ENCODE measurements around the gene BRD3. TPM values are rescaled to one million over a fixed set of nuclear protein-coding genes. Genes with fewer than 3 reads are reported as not detected.

Gene BRD3
- total RNA-seq, 1 experiment from 2014 or later, result 57.5 TPM

DNA sequence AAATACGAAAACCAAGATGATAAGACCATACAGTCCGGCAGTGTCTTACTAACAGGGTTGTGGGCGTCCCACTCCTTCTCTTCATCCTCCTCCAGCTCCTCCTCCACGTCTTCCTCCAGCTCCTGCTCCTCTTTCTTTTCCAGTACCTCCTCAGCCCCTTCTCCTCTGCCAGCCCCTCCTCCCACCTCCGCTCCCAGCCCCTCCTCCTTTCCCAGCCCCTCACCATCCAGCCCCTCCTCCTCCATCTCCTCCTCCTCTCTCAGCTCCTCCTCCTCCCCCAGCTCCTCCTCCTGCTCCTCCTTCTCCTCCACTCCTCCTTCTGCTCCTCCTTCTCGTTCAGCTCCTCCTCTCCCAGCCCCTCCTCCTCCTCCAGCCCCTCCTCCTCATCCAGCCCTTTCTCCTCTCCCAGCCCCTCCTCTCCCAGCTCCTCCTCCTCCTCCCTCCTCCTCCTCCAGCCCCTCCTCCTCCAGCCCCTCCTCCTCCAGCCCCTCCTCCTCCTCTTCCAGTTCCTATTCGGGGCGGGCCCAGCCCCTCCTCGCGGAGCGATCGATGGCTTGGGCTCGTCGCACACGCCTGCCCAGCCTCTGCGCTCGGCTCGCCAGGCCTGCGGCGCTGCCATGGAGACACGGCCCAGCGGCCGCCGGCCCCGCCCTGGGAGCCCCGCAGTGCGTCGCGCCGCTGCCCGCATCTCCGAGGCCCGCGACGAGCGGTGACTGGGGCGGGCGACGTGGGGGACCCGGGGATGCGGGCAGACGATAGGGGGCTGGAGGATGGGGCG, 42.8 kb downstream of the BRD3 start, which contains the start of gene BRD3OS:
Gene BRD3OS, plus strand, starts transcription at position 654 of the 778 bp plus-strand sequence. CDS start 1,267 bp downstream, outside the sequence.
- TF ChIP-seq, protein P1, sequence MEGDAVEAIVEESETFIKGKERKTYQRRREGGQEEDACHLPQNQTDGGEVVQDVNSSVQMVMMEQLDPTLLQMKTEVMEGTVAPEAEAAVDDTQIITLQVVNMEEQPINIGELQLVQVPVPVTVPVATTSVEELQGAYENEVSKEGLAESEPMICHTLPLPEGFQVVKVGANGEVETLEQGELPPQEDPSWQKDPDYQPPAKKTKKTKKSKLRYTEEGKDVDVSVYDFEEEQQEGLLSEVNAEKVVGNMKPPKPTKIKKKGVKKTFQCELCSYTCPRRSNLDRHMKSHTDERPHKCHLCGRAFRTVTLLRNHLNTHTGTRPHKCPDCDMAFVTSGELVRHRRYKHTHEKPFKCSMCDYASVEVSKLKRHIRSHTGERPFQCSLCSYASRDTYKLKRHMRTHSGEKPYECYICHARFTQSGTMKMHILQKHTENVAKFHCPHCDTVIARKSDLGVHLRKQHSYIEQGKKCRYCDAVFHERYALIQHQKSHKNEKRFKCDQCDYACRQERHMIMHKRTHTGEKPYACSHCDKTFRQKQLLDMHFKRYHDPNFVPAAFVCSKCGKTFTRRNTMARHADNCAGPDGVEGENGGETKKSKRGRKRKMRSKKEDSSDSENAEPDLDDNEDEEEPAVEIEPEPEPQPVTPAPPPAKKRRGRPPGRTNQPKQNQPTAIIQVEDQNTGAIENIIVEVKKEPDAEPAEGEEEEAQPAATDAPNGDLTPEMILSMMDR (IDR thresholded peaks at IDR 0.05; ENCODE audit: insufficient read depth in 1 of 2, low read depth in 1 of 2, low read length in 1 of 2, severe bottlenecking in 1 of 2, unreplicated experiment in 1 of 2), result no peak
- 0 out of 2 replicates have a peak, but pooled peaks cover 4% of the 10 kb centered on the region for H3K4me1 ChIP-seq
- H3K27me3 ChIP-seq (replicated peaks; ENCODE audit: control insufficient read depth, insufficient read depth, low read length), result no peaks in the 10 kb centered on the region
- Mint-ChIP-seq H3K9me3 (ENCODE audit: unreplicated experiment) (no peaks in the 10 kb centered on the region), H3K27ac (ENCODE audit: unreplicated experiment) (peak within 1 kb of the TSS; percentile 35), H3K4me3 (ENCODE audit: unreplicated experiment) (peak within 1 kb of the TSS; percentile 75), H3K4me1 (ENCODE audit: low read depth, unreplicated experiment) (no peaks in the 10 kb centered on the region), H3K36me3 (ENCODE audit: insufficient read depth, unreplicated experiment) (peaks cover 28% of the 10 kb centered on the region), H3K27me3 (ENCODE audit: insufficient read depth, unreplicated experiment) (no peaks in the 10 kb centered on the region)
- no TSS peak for BruUV-seq (replicated peaks)
- no peaks in the 10 kb centered on the region for H3K9me3 ChIP-seq
- peak; percentile 95 to 99 for DNase-seq
- intact Hi-C loops (cut with micrococcal nuclease; ENCODE audit: unreplicated experiment), result loop anchor here (1.0 kb wide), 1 partner anchor 43 kb away; the partner anchor contains the start of gene BRD3
- H3K36me3 ChIP-seq (ENCODE audit: control insufficient read depth, insufficient read depth, low read length), result peaks cover 1% of the 10 kb centered on the region; the same call in 1 of the 2 replicates
- ChIA-PET CTCF (interaction anchor here (0.6 to 1.9 kb wide), 8 partner anchors 26 to 1082 kb away, joined by 3 to 13 read pairs (median 5); partner anchors contain the start of genes MED22 and RPL7A), POLR2A (interaction anchor here (0.6 to 1.1 kb wide), 6 partner anchors 10 to 566 kb away, joined by 3 to 6 read pairs (median 4); partner anchors contain the start of gene WDR5)
- H3K4me3 ChIP-seq (ENCODE audit: low read depth, low read length), result peak within 1 kb of the TSS; percentile 87

DNA sequence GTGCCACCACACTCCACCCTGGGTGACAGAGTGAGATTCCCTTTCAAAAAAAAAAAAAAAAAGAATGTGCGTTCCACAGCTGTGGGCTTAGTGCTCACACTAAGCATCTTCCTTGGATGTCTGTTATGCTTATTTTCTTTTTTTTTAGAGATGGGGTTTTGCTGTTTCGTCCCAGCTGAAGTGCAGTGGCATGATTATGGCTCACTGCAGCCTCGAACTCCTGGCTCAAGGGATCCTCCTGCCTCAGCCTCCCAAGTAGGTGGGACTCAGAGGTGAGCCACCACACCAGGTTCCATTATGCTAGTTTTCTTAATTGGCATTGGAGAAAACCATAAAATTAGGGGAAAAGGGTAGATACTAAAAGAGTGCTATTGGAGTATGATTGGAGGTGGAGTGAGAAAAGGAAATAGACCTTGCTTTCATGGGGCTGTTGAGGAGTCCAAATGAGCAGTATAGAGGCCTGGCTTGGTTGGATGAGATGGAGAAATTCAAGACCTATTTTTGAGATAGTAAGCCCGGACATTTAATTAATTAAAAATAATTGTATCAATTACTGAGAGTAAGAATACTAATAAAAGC, 43.5 kb downstream of the BRD3 start:
- H3K9me3 Mint-ChIP-seq (ENCODE audit: unreplicated experiment), result no peaks in the 10 kb centered on the region
- ChIA-PET CTCF (interaction anchor here (0.6 to 1.9 kb wide), 5 partner anchors 25 to 676 kb away, joined by 3 to 13 read pairs (median 4); partner anchors contain the start of genes MED22 and RPL7A), POLR2A (interaction anchor here (0.6 to 1.1 kb wide), 5 partner anchors 30 to 565 kb away, joined by 4 to 6 read pairs (median 5); partner anchors contain the start of gene WDR5)
- Histone ChIP-seq H3K4me3 (ENCODE audit: low read depth, low read length) (peak overlapping the region; percentile 25; the same call in 1 of the 2 replicates), H3K4me1 (0 out of 2 replicates have a peak, but pooled peaks cover 4% of the 10 kb centered on the region), H3K9me3 (no peaks in the 10 kb centered on the region), H3K27me3 (replicated peaks; ENCODE audit: control insufficient read depth, insufficient read depth, low read length) (no peaks in the 10 kb centered on the region), H3K36me3 (ENCODE audit: control insufficient read depth, insufficient read depth, low read length) (peaks cover 1% of the 10 kb centered on the region; the same call in 1 of the 2 replicates)
- intact Hi-C loops (cut with micrococcal nuclease; ENCODE audit: unreplicated experiment), result no loop called here
- H3K36me3 Mint-ChIP-seq (ENCODE audit: insufficient read depth, unreplicated experiment), result peaks cover 24% of the 10 kb centered on the region
- no peaks in the 10 kb centered on the region for H3K4me1 Mint-ChIP-seq (ENCODE audit: low read depth, unreplicated experiment)
- no peak for DNase-seq
- BruUV-seq (replicated peaks), result no TSS peak
- H3K4me3 Mint-ChIP-seq (ENCODE audit: unreplicated experiment), result peak overlapping the region; percentile 75
- no peaks in the 10 kb centered on the region for H3K27me3 Mint-ChIP-seq (ENCODE audit: insufficient read depth, unreplicated experiment)
- H3K27ac Mint-ChIP-seq (ENCODE audit: unreplicated experiment), result peak overlapping the region; percentile 27
- TF ChIP-seq, protein P1 (IDR thresholded peaks at IDR 0.05; ENCODE audit: insufficient read depth in 1 of 2, low read depth in 1 of 2, low read length in 1 of 2, severe bottlenecking in 1 of 2, unreplicated experiment in 1 of 2), result no peak

DNA sequence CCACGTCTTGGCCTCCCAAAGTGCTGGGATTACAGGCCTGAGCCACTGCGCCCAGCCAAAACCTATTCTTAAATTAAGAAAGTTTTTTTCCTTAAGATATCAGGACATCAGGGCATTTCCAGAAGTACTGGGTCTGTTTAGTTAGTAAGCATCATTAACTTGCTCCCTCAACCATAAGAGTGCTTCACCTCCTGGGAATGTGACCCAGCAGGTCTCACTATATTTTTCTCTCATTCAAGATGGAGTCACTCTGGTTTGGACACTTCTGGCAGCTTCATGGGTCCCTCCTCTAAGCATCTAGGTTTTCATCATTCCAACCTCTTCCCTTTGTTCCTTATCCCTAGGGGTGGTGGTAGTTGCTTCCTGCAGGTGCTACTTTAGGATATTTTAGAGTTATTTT, 52.9 kb downstream of the BRD3 start:
- no peak overlapping the region for H3K4me3 Mint-ChIP-seq (ENCODE audit: unreplicated experiment)
- no peaks in the 10 kb centered on the region for H3K4me1 ChIP-seq
- intact Hi-C loops (cut with micrococcal nuclease; ENCODE audit: unreplicated experiment), result no loop called here
- H3K27me3 Mint-ChIP-seq (ENCODE audit: insufficient read depth, unreplicated experiment), result no peaks in the 10 kb centered on the region
- H3K9me3 Mint-ChIP-seq (ENCODE audit: unreplicated experiment), result no peaks in the 10 kb centered on the region
- H3K4me3 ChIP-seq (ENCODE audit: low read depth, low read length), result no peak overlapping the region
- H3K36me3 ChIP-seq (ENCODE audit: control insufficient read depth, insufficient read depth, low read length), result no peaks in the 10 kb centered on the region
- TF ChIP-seq, protein P1 (IDR thresholded peaks at IDR 0.05; ENCODE audit: insufficient read depth in 1 of 2, low read depth in 1 of 2, low read length in 1 of 2, severe bottlenecking in 1 of 2, unreplicated experiment in 1 of 2), result no peak
- H3K27me3 ChIP-seq (replicated peaks; ENCODE audit: control insufficient read depth, insufficient read depth, low read length), result no peaks in the 10 kb centered on the region
- H3K9me3 ChIP-seq, result peaks cover 20% of the 10 kb centered on the region; the same call in 1 of the 2 replicates
- no peaks in the 10 kb centered on the region for H3K4me1 Mint-ChIP-seq (ENCODE audit: low read depth, unreplicated experiment)
- no peak overlapping the region for H3K27ac Mint-ChIP-seq (ENCODE audit: unreplicated experiment)
- H3K36me3 Mint-ChIP-seq (ENCODE audit: insufficient read depth, unreplicated experiment), result no peaks in the 10 kb centered on the region
- ChIA-PET POLR2A (interaction anchor here (0.7 kb wide), 1 partner anchor 10 kb away, joined by 3 read pairs; the partner anchor contains the start of gene BRD3OS), CTCF (no interaction called here)
- no TSS peak for BruUV-seq (replicated peaks)
- DNase-seq, result no peak
